Loucy (cell line): ENCODE results near the gene SRA1.
A peak's percentile ranks its signal among the peaks of the same experiment; 100 is the strongest.

Experiments used
- H2AFZ ChIP-seq: fragments of 200-600 bp; sonication (generic); 2 replicates; pipeline ENCODE4 v1.6.0; 2016; ENCODE audit warnings: antibody characterized with exemption, mild to moderate bottlenecking, low read length, moderate library complexity
- H3F3A ChIP-seq: fragments of 200-600 bp; 2 replicates; pipeline ENCODE4 v1.6.0; 2016; ENCODE audit warnings: antibody characterized with exemption, low read depth, mild to moderate bottlenecking
- H3K27me3 ChIP-seq: fragments of 200-600 bp; sonication (generic); 2 replicates; pipeline ENCODE4 v1.6.1; 2014; ENCODE audit warnings: low read length, mild to moderate bottlenecking; ENCODE audit not compliant: insufficient read depth, poor library complexity, severe bottlenecking
- H3K36me3 ChIP-seq: fragments of 200-600 bp; sonication (generic); 2 replicates; pipeline ENCODE4 v1.6.1; 2016; ENCODE audit warnings: low read length; ENCODE audit not compliant: insufficient read depth
- H3K4me1 ChIP-seq: fragments of 200-600 bp; sonication (generic); 2 replicates; pipeline ENCODE4 v1.5.1; 2014; ENCODE audit warnings: low read length, mild to moderate bottlenecking; ENCODE audit not compliant: insufficient read depth, poor library complexity, severe bottlenecking
- H3K4me2 ChIP-seq: fragments of 200-600 bp; sonication (generic); 2 replicates; pipeline ENCODE4 v1.6.0; 2014; ENCODE audit warnings: antibody characterized with exemption, low read length, low read depth, mild to moderate bottlenecking; ENCODE audit not compliant: poor library complexity, severe bottlenecking
- H3K4me3 ChIP-seq: fragments of 200-600 bp; sonication (generic); 2 replicates; pipeline ENCODE4 v1.5.1; 2014; ENCODE audit warnings: low read length, mild to moderate bottlenecking, mixed read lengths; ENCODE audit not compliant: poor library complexity, severe bottlenecking
- H3K79me2 ChIP-seq: fragments of 200-600 bp; sonication (generic); 2 replicates; pipeline ENCODE4 v1.6.1; 2014; ENCODE audit warnings: low read length; ENCODE audit not compliant: insufficient read depth
- H3K9ac ChIP-seq: fragments of 200-600 bp; sonication (generic); 2 replicates; pipeline ENCODE4 v1.6.0; 2014; ENCODE audit warnings: mild to moderate bottlenecking, low read depth, low read length, moderate library complexity; ENCODE audit not compliant: poor library complexity, severe bottlenecking
- H3K9me2 ChIP-seq: fragments of 200-600 bp; sonication (generic); replicated peaks from 2 replicates; pipeline ENCODE4 v1.6.1; 2016; ENCODE audit warnings: low read depth, low read length, mixed read lengths
- H3K9me3 ChIP-seq: fragments of 200-600 bp; sonication (generic); 2 replicates; pipeline ENCODE4 v1.6.1; 2014; ENCODE audit warnings: mild to moderate bottlenecking, antibody characterized with exemption, low read length, low read depth; ENCODE audit not compliant: insufficient read depth
- H4K20me1 ChIP-seq: fragments of 200-600 bp; sonication (generic); 2 replicates; pipeline ENCODE4 v1.6.0; 2014; ENCODE audit warnings: antibody characterized with exemption, low read length, mild to moderate bottlenecking; ENCODE audit not compliant: insufficient read depth, poor library complexity, severe bottlenecking
- CTCF ChIP-seq: fragments of 200-600 bp; sonication (generic); conservative IDR thresholded peaks from 2 replicates; pipeline ENCODE4 v1.5.1; 2014; ENCODE audit warnings: mild to moderate bottlenecking, antibody characterized with exemption, low read length
- EZH2phosphoT487 ChIP-seq: fragments of 200-600 bp; IDR thresholded peaks from 2 replicates; pipeline ENCODE4 v1.6.1; 2018; ENCODE audit warnings: antibody characterized with exemption, mild to moderate bottlenecking, moderate library complexity, borderline replicate concordance

Gene SRA1

GRCh38 chr5:140550147-140551079, 6.9 kb downstream of the SRA1 start:
- Histone ChIP-seq H3K27me3 (no peaks in the 10 kb centered on the region), H3K4me2 (no peak overlapping the region), H3K9ac (no peak overlapping the region), H3K36me3 (peaks cover 31% of the 10 kb centered on the region; the same call in 1 of the 2 replicates), H2AFZ (no peak overlapping the region), H3K9me3 (no peaks in the 10 kb centered on the region), H3K4me1 (peaks cover 18% of the 10 kb centered on the region), H3K4me3 (no peak overlapping the region), H3K9me2 (no peaks in the 10 kb centered on the region), H4K20me1 (no peaks in the 10 kb centered on the region), H3K79me2 (peaks cover 28% of the 10 kb centered on the region), H3F3A (no peaks in the 10 kb centered on the region)
- TF ChIP-seq CTCF (no peak), EZH2phosphoT487 (no peak)

- Histone ChIP-seq H3K9me2 (no peaks in the 10 kb centered on the region), H3K9me3 (no peaks in the 10 kb centered on the region), H3K36me3 (peaks cover 38% of the 10 kb centered on the region; the same call in 1 of the 2 replicates), H3K79me2 (peaks cover 19% of the 10 kb centered on the region), H3K4me1 (peaks cover 14% of the 10 kb centered on the region), H3K4me2 (no peak overlapping the region), H3K4me3 (no peak overlapping the region), H3K27me3 (no peaks in the 10 kb centered on the region), H2AFZ (no peak overlapping the region), H3F3A (no peaks in the 10 kb centered on the region), H4K20me1 (no peaks in the 10 kb centered on the region), H3K9ac (no peak overlapping the region)
- TF ChIP-seq EZH2phosphoT487 (no peak), CTCF (no peak)
These were observed 7.8 kb downstream of the SRA1 start for GRCh38 chr5:140549237-140550144.

- Histone ChIP-seq H3K9me3 (no peaks in the 10 kb centered on the region), H3K9me2 (no peaks in the 10 kb centered on the region), H3K4me3 (peak overlapping the region; percentile 74), H3K27me3 (no peaks in the 10 kb centered on the region), H3K36me3 (peaks cover 43% of the 10 kb centered on the region; the same call in 1 of the 2 replicates), H4K20me1 (no peaks in the 10 kb centered on the region), H3K4me2 (peak overlapping the region; percentile 75), H3K79me2 (peaks cover 13% of the 10 kb centered on the region), H2AFZ (no peak overlapping the region), H3F3A (no peaks in the 10 kb centered on the region), H3K9ac (peak overlapping the region; percentile 75), H3K4me1 (peaks cover 8% of the 10 kb centered on the region)
- no peak for TF ChIP-seq EZH2phosphoT487
- TF ChIP-seq CTCF: no peak
These were observed 8.5 kb downstream of the SRA1 start for GRCh38 chr5:140548791-140549190.
